CD14-positive monocyte (primary cell): Measurements from ENCODE around the gene SCN10A. TPM values are rescaled to one million over a fixed set of nuclear protein-coding genes. Genes with fewer than 3 reads are reported as not detected.

Experiments used
- DNase-seq, 3 donors: peaks; one replicate each; pipeline ENCODE4 v3.0.0-alpha.2; 2011 to 2022
- H2AFZ ChIP-seq: 2 replicates; pipeline ENCODE4 v1.6.0; 2012; ENCODE audit warnings: mild to moderate bottlenecking, low read depth, low read length, inconsistent platforms; ENCODE audit not compliant: insufficient read depth, poor library complexity, severe bottlenecking
- H3K27ac ChIP-seq, 2 donors: 1 replicate in 1 of 2; 2 replicates in 1 of 2; pipeline ENCODE4 v1.5.1; 2012 to 2013; ENCODE audit warnings: low read length in 2 of 2, control low read depth in 1 of 2, inconsistent platforms in 1 of 2, low read depth in 1 of 2, mild to moderate bottlenecking in 1 of 2
- H3K27me3 ChIP-seq, 2 donors: one replicate each; pipeline versions ENCODE4 v1.6.0 to v1.6.1; 2011 to 2013; ENCODE audit warnings: low read length in 2 of 2; ENCODE audit not compliant: control insufficient read depth in 2 of 2, insufficient read depth in 2 of 2
- H3K36me3 ChIP-seq, 2 donors: replicated peaks in 1 of 2; 1 replicate in 1 of 2; 2 replicates in 1 of 2; pipeline versions ENCODE4 v1.5.1 to v1.6.1; 2012 to 2013; ENCODE audit warnings: low read length in 2 of 2, control low read depth in 1 of 2, inconsistent platforms in 1 of 2, mild to moderate bottlenecking in 1 of 2; ENCODE audit not compliant: insufficient read depth in 2 of 2, control insufficient read depth in 1 of 2
- H3K4me1 ChIP-seq, 2 donors: 1 replicate in 1 of 2; 2 replicates in 1 of 2; pipeline versions ENCODE4 v1.5.1 to v1.6.1; 2012 to 2013; ENCODE audit warnings: low read length in 2 of 2, control low read depth in 1 of 2, inconsistent platforms in 1 of 2, mild to moderate bottlenecking in 1 of 2, moderate library complexity in 1 of 2; ENCODE audit not compliant: insufficient read depth in 2 of 2, control insufficient read depth in 1 of 2
- H3K4me2 ChIP-seq: replicated peaks from 2 replicates; pipeline ENCODE3; 2012; ENCODE audit warnings: low read length, moderate library complexity, mild to moderate bottlenecking; ENCODE audit not compliant: poor library complexity, severe bottlenecking; ENCODE audit errors: extremely low read depth
- H3K4me3 ChIP-seq, 3 experiments: fragments of 200-600 bp in 1 of 3; sonication (generic) in 1 of 3; replicated peaks in 1 of 3; 1 replicate in 2 of 3; 2 replicates in 1 of 3; pipeline ENCODE4 v1.5.1; 2011 to 2013; ENCODE audit warnings: low read length in 3 of 3, mild to moderate bottlenecking in 3 of 3, control low read depth in 2 of 3, low read depth in 2 of 3, inconsistent platforms in 1 of 3, moderate library complexity in 1 of 3
- H3K79me2 ChIP-seq: 2 replicates; pipeline ENCODE4 v1.6.0; 2012; ENCODE audit warnings: mild to moderate bottlenecking, control low read depth, inconsistent platforms, low read length, moderate library complexity; ENCODE audit not compliant: insufficient read depth
- H3K9ac ChIP-seq: 2 replicates; pipeline ENCODE4 v1.6.0; 2017; ENCODE audit warnings: low read length, mild to moderate bottlenecking; ENCODE audit not compliant: insufficient read depth, poor library complexity, severe bottlenecking
- H3K9me3 ChIP-seq, 2 donors: replicated peaks in 1 of 2; 1 replicate in 1 of 2; 2 replicates in 1 of 2; pipeline versions ENCODE4 v1.5.1 to v1.6.1; 2012 to 2013; ENCODE audit warnings: low read length in 2 of 2, control low read depth in 1 of 2; ENCODE audit not compliant: control insufficient read depth in 1 of 2, insufficient read depth in 1 of 2
- H4K20me1 ChIP-seq: 2 replicates; pipeline ENCODE4 v1.6.0; 2012; ENCODE audit warnings: mild to moderate bottlenecking, low read length, control low read depth, moderate library complexity; ENCODE audit not compliant: insufficient read depth
- H3K27ac Mint-ChIP-seq, 7 donors: one replicate each; pipeline ENCODE4 v1.8.0; 2020; ENCODE audit warnings: mild to moderate bottlenecking in 7 of 7, mixed read lengths in 7 of 7, moderate library complexity in 6 of 7, inconsistent platforms in 2 of 7
- H3K27me3 Mint-ChIP-seq, 3 donors: one replicate each; pipeline ENCODE4 v1.8.0; 2021 to 2022; ENCODE audit warnings: low read depth in 3 of 3, mild to moderate bottlenecking in 3 of 3, mixed read lengths in 3 of 3, moderate library complexity in 3 of 3, inconsistent platforms in 1 of 3
- H3K36me3 Mint-ChIP-seq, 2 donors: one replicate each; pipeline ENCODE4 v1.8.0; 2020; ENCODE audit warnings: mixed read lengths in 2 of 2, inconsistent platforms in 1 of 2, mild to moderate bottlenecking in 1 of 2
- H3K4me1 Mint-ChIP-seq: one replicate; pipeline ENCODE4 v1.8.0; 2020; ENCODE audit warnings: mild to moderate bottlenecking, mixed read lengths
- H3K4me3 Mint-ChIP-seq, 2 donors: one replicate each; pipeline ENCODE4 v1.8.0; 2020; ENCODE audit warnings: mild to moderate bottlenecking in 2 of 2, mixed read lengths in 2 of 2, moderate library complexity in 1 of 2
- H3K9me3 Mint-ChIP-seq, 7 donors: one replicate each; pipeline ENCODE4 v1.8.0; 2020 to 2022; ENCODE audit warnings: mixed read lengths in 7 of 7, mild to moderate bottlenecking in 6 of 7, moderate library complexity in 6 of 7, inconsistent platforms in 2 of 7
- CTCF ChIP-seq: fragments of 200-600 bp; IDR thresholded peaks from one replicate; pipeline ENCODE4 v1.8.0; 2022; ENCODE audit warnings: antibody characterized with exemption, mild to moderate bottlenecking
- WGBS: methylation state at CpG from one replicate; pipeline ENCODE4 v1.1.5; 2013; ENCODE audit warnings: missing lambda C conversion rate; ENCODE audit not compliant: insufficient coverage; 5-methylcytosine and 5-hydroxymethylcytosine counted together
- intact Hi-C, 2 donors: fragments of 100-400 bp; cut with micrococcal nuclease; formaldehyde crosslinking; loops; one replicate each; pipeline versions ENCODE4 v1.15.0 to v1.15.1; 2023
- polyA plus RNA-seq, 3 donors: library from polyadenylated mRNA; depleted of rRNA in 1 of 3; unstranded in 2 of 3; stranded (reverse) in 1 of 3; fragments of 300-500 nt in 2 of 3; fragments of >200 nt in 1 of 3; fragmentation: Illumina TruSeq in 2 of 3; gene quantifications; 1 replicate in 2 of 3; 2 replicates in 1 of 3; pipeline ENCODE4 v1.2.3, GENCODE V29; 2012 to 2021

SCN10A gene
- polyA plus RNA-seq, 3 donors: not detected

GRCh38 chr3:38843898-38844297 lies 27.9 kb upstream of the SCN10A start:
- Histone ChIP-seq H3K36me3 (no peaks in the 10 kb centered on the region), H3K4me2 (no peak overlapping the region), H3K9ac (no peak overlapping the region), H3K4me1 (no peaks in the 10 kb centered on the region), H3K4me3 (no peak overlapping the region), H3K27me3 (peaks cover 0 to 2% of the 10 kb centered on the region in 2 donors), H3K27ac (no peak overlapping the region), H4K20me1 (no peaks in the 10 kb centered on the region), H3K9me3 (no peaks in the 10 kb centered on the region), H2AFZ (no peak overlapping the region), H3K79me2 (no peaks in the 10 kb centered on the region)
- intact Hi-C loops: no loop called here
- no peaks in the 10 kb centered on the region for H3K36me3 Mint-ChIP-seq
- H3K4me3 Mint-ChIP-seq: no peak overlapping the region
- peak; percentile 8 for TF ChIP-seq CTCF
- no peak overlapping the region for H3K27ac Mint-ChIP-seq
- WGBS: 100% methylated on average over 1 of the region's 2 CpGs
- H3K4me1 Mint-ChIP-seq: no peaks in the 10 kb centered on the region
- DNase-seq: no peak
- H3K27me3 Mint-ChIP-seq: peaks cover 2 to 6% (median 3%) of the 10 kb centered on the region in 3 donors
- no peaks in the 10 kb centered on the region for H3K9me3 Mint-ChIP-seq

GRCh38 chr3:38842266-38842965 lies 26.4 kb upstream of the SCN10A start:
- no peak overlapping the region for H3K4me3 ChIP-seq
- Mint-ChIP-seq H3K27ac (no peak overlapping the region), H3K4me1 (no peaks in the 10 kb centered on the region), H3K4me3 (no peak overlapping the region), H3K36me3 (no peaks in the 10 kb centered on the region), H3K9me3 (no peaks in the 10 kb centered on the region), H3K27me3 (peaks cover 2 to 6% (median 3%) of the 10 kb centered on the region in 3 donors)
- DNase-seq: no peak
- WGBS: 93% methylated on average over 3 of the region's 4 CpGs
- no peaks in the 10 kb centered on the region for H4K20me1 ChIP-seq
- no peaks in the 10 kb centered on the region for H3K79me2 ChIP-seq
- no peak overlapping the region for H2AFZ ChIP-seq
- no peak overlapping the region for H3K9ac ChIP-seq
- H3K4me2 ChIP-seq: no peak overlapping the region
- TF ChIP-seq CTCF: no peak
- H3K4me1 ChIP-seq: no peaks in the 10 kb centered on the region
- no peaks in the 10 kb centered on the region for H3K36me3 ChIP-seq
- H3K27me3 ChIP-seq: peaks cover 0 to 2% of the 10 kb centered on the region in 2 donors
- no peaks in the 10 kb centered on the region for H3K9me3 ChIP-seq
- no peak overlapping the region for H3K27ac ChIP-seq
- intact Hi-C loops: no loop called here
